HEK293 (cell line): ENCODE results near the gene PPCDC.

ENCODE experiments used
- GLI4 ChIP-seq: fragments of 450-650 bp; formaldehyde crosslinking; IDR thresholded peaks from 2 replicates; pipeline ENCODE4 v1.5.1; 2016; ENCODE audit warnings: missing biosample characterization, missing genetic modification characterization
- PRDM1 ChIP-seq: fragments of 450-650 bp; formaldehyde crosslinking; IDR thresholded peaks from 2 replicates; pipeline ENCODE4; 2016; ENCODE audit warnings: missing biosample characterization, missing genetic modification characterization
- ZFP69B ChIP-seq: fragments of 450-650 bp; formaldehyde crosslinking; IDR thresholded peaks from 2 replicates; pipeline ENCODE4 v1.5.1; 2016; ENCODE audit warnings: missing biosample characterization, missing genetic modification characterization
- ZNF10 ChIP-seq: fragments of 450-650 bp; formaldehyde crosslinking; IDR thresholded peaks from 2 replicates; pipeline ENCODE4 v1.5.1; 2017; ENCODE audit warnings: missing biosample characterization, missing genetic modification characterization
- ZNF146 ChIP-seq: fragments of 450-650 bp; formaldehyde crosslinking; IDR thresholded peaks from 2 replicates; pipeline ENCODE4 v1.5.1; 2016; ENCODE audit warnings: missing biosample characterization, missing genetic modification characterization
- ZNF184 ChIP-seq: fragments of 450-650 bp; IDR thresholded peaks from 2 replicates; pipeline ENCODE4 v1.5.1; 2018; ENCODE audit warnings: missing biosample characterization, mild to moderate bottlenecking, missing genetic modification characterization
- ZNF302 ChIP-seq: fragments of 450-650 bp; formaldehyde crosslinking; IDR thresholded peaks from 2 replicates; pipeline ENCODE4 v1.5.1; 2016; ENCODE audit warnings: missing biosample characterization, missing genetic modification characterization, low read depth
- ZNF366 ChIP-seq: fragments of 450-650 bp; formaldehyde crosslinking; conservative IDR thresholded peaks from 2 replicates; pipeline ENCODE4 v1.5.1; 2016; ENCODE audit warnings: missing biosample characterization, missing genetic modification characterization
- ZNF521 ChIP-seq: fragments of 450-650 bp; formaldehyde crosslinking; IDR thresholded peaks from 2 replicates; pipeline ENCODE4 v1.5.1; 2017; ENCODE audit warnings: missing biosample characterization, mild to moderate bottlenecking, missing genetic modification characterization
- ZNF561 ChIP-seq: fragments of 450-650 bp; IDR thresholded peaks from 2 replicates; pipeline ENCODE4 v1.5.1; 2018; ENCODE audit warnings: missing biosample characterization, missing genetic modification characterization, borderline replicate concordance
- ZNF580 ChIP-seq: fragments of 450-650 bp; formaldehyde crosslinking; IDR thresholded peaks from 2 replicates; pipeline ENCODE4 v1.5.1; 2016; ENCODE audit warnings: missing biosample characterization, missing genetic modification characterization
- ZNF629 ChIP-seq: fragments of 450-650 bp; formaldehyde crosslinking; IDR thresholded peaks from 2 replicates; pipeline ENCODE4 v1.5.1; 2017; ENCODE audit warnings: missing biosample characterization, missing genetic modification characterization
- ZNF654 ChIP-seq: fragments of 450-650 bp; formaldehyde crosslinking; IDR thresholded peaks from 2 replicates; pipeline ENCODE4 v1.5.1; 2016; ENCODE audit warnings: low read depth, missing biosample characterization, missing genetic modification characterization
- ZNF768 ChIP-seq: fragments of 450-650 bp; formaldehyde crosslinking; IDR thresholded peaks from 2 replicates; pipeline ENCODE4 v1.5.1; 2018; ENCODE audit warnings: missing biosample characterization, mild to moderate bottlenecking, missing genetic modification characterization
- ZNF837 ChIP-seq: fragments of 450-650 bp; formaldehyde crosslinking; IDR thresholded peaks from 2 replicates; pipeline ENCODE4 v1.5.1; 2016; ENCODE audit warnings: missing biosample characterization, missing genetic modification characterization
- ZSCAN18 ChIP-seq: fragments of 450-650 bp; formaldehyde crosslinking; IDR thresholded peaks from 2 replicates; pipeline ENCODE4 v1.5.1; 2016; ENCODE audit warnings: missing biosample characterization, missing genetic modification characterization
- ZSCAN5A ChIP-seq: fragments of 450-650 bp; formaldehyde crosslinking; IDR thresholded peaks from 2 replicates; pipeline ENCODE4 v1.5.1; 2016; ENCODE audit warnings: missing biosample characterization, missing genetic modification characterization
- TF ChIP-seq, protein P1 (sequence below): fragments of 450-650 bp; formaldehyde crosslinking; IDR thresholded peaks from 2 replicates; pipeline ENCODE4 v1.5.1; 2016; ENCODE audit warnings: missing biosample characterization, missing genetic modification characterization, borderline replicate concordance
- TF ChIP-seq, protein P2 (sequence below): fragments of 450-650 bp; formaldehyde crosslinking; IDR thresholded peaks from 2 replicates; pipeline ENCODE4 v1.5.1; 2016; ENCODE audit warnings: missing biosample characterization, missing genetic modification characterization
- TF ChIP-seq, protein P3 (sequence below): fragments of 450-650 bp; formaldehyde crosslinking; IDR thresholded peaks from 2 replicates; pipeline ENCODE4 v1.5.1; 2016; ENCODE audit warnings: missing biosample characterization, missing genetic modification characterization
- TF ChIP-seq, protein P4 (sequence below): fragments of 450-650 bp; formaldehyde crosslinking; IDR thresholded peaks from 2 replicates; pipeline ENCODE4 v1.5.1; 2016; ENCODE audit warnings: missing biosample characterization, missing genetic modification characterization, low read depth
- TF ChIP-seq, protein P5 (sequence below): fragments of 450-650 bp; formaldehyde crosslinking; IDR thresholded peaks from 2 replicates; pipeline ENCODE4 v1.5.1; 2016; ENCODE audit warnings: missing biosample characterization, missing genetic modification characterization

Gene PPCDC

DNA sequence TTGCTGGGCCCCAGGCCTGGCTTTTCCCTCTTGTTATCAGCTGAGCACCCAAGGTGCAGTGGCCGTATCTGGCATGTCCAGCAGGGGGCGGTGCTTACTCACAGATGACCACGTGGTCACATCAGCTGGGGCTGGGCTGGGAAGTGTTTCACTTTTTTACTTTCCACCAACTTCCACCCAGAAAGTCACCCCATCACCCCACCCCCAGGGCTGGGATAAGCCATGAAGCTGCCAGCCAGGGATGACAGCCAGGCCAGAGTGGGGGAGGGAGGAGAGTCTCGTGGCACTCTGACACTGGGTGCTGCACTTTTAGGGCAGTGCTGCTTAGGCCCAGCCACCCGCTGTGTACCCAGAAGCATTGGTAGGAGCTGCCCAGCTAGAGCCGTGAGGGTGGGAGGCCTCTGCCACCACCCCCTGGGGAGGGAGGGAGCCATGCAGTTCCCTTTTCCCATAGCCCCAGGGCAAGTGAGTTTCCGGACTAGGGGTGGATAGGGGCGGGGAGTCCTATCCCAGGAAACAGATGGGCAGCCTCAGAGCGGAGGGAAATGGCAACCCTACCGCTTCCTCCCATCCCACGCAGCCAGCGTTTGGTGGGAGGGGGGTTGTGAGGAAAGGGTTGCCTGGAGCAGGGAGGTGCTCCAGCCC, 6.1 kb downstream of the PPCDC start (continued):
- no peak for TF ChIP-seq ZNF580 (tag by site-specific recombination)
- no peak for TF ChIP-seq ZSCAN18 (tag by site-specific recombination)
- no peak for TF ChIP-seq ZNF184 (tag by site-specific recombination)
- TF ChIP-seq, protein P1, sequence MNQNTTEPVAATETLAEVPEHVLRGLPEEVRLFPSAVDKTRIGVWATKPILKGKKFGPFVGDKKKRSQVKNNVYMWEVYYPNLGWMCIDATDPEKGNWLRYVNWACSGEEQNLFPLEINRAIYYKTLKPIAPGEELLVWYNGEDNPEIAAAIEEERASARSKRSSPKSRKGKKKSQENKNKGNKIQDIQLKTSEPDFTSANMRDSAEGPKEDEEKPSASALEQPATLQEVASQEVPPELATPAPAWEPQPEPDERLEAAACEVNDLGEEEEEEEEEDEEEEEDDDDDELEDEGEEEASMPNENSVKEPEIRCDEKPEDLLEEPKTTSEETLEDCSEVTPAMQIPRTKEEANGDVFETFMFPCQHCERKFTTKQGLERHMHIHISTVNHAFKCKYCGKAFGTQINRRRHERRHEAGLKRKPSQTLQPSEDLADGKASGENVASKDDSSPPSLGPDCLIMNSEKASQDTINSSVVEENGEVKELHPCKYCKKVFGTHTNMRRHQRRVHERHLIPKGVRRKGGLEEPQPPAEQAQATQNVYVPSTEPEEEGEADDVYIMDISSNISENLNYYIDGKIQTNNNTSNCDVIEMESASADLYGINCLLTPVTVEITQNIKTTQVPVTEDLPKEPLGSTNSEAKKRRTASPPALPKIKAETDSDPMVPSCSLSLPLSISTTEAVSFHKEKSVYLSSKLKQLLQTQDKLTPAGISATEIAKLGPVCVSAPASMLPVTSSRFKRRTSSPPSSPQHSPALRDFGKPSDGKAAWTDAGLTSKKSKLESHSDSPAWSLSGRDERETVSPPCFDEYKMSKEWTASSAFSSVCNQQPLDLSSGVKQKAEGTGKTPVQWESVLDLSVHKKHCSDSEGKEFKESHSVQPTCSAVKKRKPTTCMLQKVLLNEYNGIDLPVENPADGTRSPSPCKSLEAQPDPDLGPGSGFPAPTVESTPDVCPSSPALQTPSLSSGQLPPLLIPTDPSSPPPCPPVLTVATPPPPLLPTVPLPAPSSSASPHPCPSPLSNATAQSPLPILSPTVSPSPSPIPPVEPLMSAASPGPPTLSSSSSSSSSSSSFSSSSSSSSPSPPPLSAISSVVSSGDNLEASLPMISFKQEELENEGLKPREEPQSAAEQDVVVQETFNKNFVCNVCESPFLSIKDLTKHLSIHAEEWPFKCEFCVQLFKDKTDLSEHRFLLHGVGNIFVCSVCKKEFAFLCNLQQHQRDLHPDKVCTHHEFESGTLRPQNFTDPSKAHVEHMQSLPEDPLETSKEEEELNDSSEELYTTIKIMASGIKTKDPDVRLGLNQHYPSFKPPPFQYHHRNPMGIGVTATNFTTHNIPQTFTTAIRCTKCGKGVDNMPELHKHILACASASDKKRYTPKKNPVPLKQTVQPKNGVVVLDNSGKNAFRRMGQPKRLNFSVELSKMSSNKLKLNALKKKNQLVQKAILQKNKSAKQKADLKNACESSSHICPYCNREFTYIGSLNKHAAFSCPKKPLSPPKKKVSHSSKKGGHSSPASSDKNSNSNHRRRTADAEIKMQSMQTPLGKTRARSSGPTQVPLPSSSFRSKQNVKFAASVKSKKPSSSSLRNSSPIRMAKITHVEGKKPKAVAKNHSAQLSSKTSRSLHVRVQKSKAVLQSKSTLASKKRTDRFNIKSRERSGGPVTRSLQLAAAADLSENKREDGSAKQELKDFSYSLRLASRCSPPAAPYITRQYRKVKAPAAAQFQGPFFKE (tag by site-specific recombination) = no peak
- no peak for TF ChIP-seq ZNF837 (tag by site-specific recombination)
- no peak for TF ChIP-seq ZNF366 (tag by site-specific recombination)
- peak; percentile 94 for TF ChIP-seq ZNF654 (tag by site-specific recombination)
- TF ChIP-seq ZNF521 (tag by site-specific recombination) = no peak
- TF ChIP-seq ZSCAN5A (tag by site-specific recombination) = no peak
- no peak for TF ChIP-seq GLI4
- peak; percentile 37; the same call in 1 of the 2 replicates for TF ChIP-seq ZNF561 (tag by site-specific recombination)
- no peak for TF ChIP-seq ZNF768 (tag by site-specific recombination)
- TF ChIP-seq ZNF629 (tag by site-specific recombination) = 0 out of 2 replicates have a peak, but pooled peaks have one; percentile 23
- TF ChIP-seq ZNF302 (tag by site-specific recombination) = no peak
- TF ChIP-seq, protein P2, sequence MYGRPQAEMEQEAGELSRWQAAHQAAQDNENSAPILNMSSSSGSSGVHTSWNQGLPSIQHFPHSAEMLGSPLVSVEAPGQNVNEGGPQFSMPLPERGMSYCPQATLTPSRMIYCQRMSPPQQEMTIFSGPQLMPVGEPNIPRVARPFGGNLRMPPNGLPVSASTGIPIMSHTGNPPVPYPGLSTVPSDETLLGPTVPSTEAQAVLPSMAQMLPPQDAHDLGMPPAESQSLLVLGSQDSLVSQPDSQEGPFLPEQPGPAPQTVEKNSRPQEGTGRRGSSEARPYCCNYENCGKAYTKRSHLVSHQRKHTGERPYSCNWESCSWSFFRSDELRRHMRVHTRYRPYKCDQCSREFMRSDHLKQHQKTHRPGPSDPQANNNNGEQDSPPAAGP (tag by site-specific recombination) = 0 out of 2 replicates have a peak, but pooled peaks have one; percentile 35
- TF ChIP-seq, protein P3, sequence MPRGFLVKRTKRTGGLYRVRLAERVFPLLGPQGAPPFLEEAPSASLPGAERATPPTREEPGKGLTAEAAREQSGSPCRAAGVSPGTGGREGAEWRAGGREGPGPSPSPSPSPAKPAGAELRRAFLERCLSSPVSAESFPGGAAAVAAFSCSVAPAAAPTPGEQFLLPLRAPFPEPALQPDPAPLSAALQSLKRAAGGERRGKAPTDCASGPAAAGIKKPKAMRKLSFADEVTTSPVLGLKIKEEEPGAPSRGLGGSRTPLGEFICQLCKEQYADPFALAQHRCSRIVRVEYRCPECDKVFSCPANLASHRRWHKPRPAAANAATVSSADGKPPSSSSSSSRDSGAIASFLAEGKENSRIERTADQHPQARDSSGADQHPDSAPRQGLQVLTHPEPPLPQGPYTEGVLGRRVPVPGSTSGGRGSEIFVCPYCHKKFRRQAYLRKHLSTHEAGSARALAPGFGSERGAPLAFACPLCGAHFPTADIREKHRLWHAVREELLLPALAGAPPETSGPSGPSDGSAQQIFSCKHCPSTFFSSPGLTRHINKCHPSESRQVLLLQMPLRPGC (tag by site-specific recombination) = no peak
- peak; percentile 95 for TF ChIP-seq PRDM1 (tag by site-specific recombination)
- TF ChIP-seq ZNF10 (tag by site-specific recombination) = 0 out of 2 replicates have a peak, but pooled peaks have one; percentile 38
- 0 out of 2 replicates have a peak, but pooled peaks have one; percentile 53 for TF ChIP-seq ZFP69B
- TF ChIP-seq ZNF146 = no peak
- TF ChIP-seq, protein P4, sequence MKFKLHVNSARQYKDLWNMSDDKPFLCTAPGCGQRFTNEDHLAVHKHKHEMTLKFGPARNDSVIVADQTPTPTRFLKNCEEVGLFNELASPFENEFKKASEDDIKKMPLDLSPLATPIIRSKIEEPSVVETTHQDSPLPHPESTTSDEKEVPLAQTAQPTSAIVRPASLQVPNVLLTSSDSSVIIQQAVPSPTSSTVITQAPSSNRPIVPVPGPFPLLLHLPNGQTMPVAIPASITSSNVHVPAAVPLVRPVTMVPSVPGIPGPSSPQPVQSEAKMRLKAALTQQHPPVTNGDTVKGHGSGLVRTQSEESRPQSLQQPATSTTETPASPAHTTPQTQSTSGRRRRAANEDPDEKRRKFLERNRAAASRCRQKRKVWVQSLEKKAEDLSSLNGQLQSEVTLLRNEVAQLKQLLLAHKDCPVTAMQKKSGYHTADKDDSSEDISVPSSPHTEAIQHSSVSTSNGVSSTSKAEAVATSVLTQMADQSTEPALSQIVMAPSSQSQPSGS = no peak
- TF ChIP-seq, protein P5, sequence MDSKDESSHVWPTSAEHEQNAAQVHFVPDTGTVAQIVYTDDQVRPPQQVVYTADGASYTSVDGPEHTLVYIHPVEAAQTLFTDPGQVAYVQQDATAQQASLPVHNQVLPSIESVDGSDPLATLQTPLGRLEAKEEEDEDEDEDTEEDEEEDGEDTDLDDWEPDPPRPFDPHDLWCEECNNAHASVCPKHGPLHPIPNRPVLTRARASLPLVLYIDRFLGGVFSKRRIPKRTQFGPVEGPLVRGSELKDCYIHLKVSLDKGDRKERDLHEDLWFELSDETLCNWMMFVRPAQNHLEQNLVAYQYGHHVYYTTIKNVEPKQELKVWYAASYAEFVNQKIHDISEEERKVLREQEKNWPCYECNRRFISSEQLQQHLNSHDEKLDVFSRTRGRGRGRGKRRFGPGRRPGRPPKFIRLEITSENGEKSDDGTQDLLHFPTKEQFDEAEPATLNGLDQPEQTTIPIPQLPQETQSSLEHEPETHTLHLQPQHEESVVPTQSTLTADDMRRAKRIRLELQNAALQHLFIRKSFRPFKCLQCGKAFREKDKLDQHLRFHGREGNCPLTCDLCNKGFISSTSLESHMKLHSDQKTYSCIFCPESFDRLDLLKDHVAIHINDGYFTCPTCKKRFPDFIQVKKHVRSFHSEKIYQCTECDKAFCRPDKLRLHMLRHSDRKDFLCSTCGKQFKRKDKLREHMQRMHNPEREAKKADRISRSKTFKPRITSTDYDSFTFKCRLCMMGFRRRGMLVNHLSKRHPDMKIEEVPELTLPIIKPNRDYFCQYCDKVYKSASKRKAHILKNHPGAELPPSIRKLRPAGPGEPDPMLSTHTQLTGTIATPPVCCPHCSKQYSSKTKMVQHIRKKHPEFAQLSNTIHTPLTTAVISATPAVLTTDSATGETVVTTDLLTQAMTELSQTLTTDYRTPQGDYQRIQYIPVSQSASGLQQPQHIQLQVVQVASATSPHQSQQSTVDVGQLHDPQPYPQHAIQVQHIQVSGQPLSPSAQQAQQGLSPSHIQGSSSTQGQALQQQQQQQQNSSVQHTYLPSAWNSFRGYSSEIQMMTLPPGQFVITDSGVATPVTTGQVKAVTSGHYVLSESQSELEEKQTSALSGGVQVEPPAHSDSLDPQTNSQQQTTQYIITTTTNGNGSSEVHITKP (tag by site-specific recombination) = peak; percentile 11; the same call in 1 of the 2 replicates
